Hypothalamus (tissue), 51 donors: ENCODE results near the gene SCAMP3.
"Not testable (repeated sequence)": the region's sequence is repeated elsewhere in the genome, so short reads cannot be mapped to it uniquely, and the experiment has no call there.

Experiments used
- DNase-seq, 51 donors: peaks; one replicate each; lab custom pipeline; 2025; lab: John Stamatoyannopoulos, UW

SCAMP3 gene

GRCh38 chr1:155256058-155256852 lies 5.9 kb downstream of the SCAMP3 start:
- peak in 1 of 51 donors; percentile 25 for DNase-seq

- DNase-seq: peak; percentile 26 to 93 (median 83)
Observed at GRCh38 chr1:155255243-155256007, 6.7 kb downstream of the SCAMP3 start, which contains the start of gene ENTREP3. Gene ENTREP3, minus strand, starts transcription at chr1:155255483. Its CDS starts 606 bp downstream, at chr1:155254877.

DNA sequence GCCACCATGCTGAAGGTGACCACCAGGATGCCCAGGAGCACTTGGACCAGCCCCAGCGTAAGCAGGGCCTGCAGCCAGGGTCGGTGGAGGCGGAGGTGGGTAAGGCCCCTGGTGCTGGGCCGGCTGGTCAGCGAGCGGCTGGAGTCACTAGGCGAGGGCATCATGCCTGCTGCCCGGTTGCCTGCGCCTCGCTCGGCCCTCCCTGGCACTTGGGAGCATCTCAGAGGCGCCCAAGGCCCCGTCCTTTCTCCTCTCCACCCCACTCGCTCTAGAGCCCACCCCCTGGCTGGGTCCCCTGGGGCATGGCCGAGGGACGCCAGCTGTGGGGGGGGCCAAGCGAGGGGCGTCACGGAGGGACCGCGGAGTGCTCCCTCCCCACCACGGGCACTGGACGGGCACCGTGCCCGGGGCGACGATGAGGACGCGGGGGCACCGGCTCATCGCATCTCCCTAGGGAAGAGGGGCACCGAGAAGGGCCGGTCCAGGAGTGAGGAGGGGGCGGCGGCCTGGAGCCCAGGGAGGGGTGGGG lies 7.4 kb downstream of the SCAMP3 start:
- peak in 22 of 51 donors; percentile 27 to 71 (median 48) for DNase-seq

GRCh38 chr1:155254228-155254713 lies 7.9 kb downstream of the SCAMP3 start:
- peak in 7 of 51 donors; percentile 4 to 51 (median 22) for DNase-seq

- peak in 1 of 51 donors; percentile 32 for DNase-seq
Observed at GRCh38 chr1:155253797-155254196, 8.4 kb downstream of the SCAMP3 start.

- DNase-seq: no peak
Observed at GRCh38 chr1:155253208-155253607, 9.0 kb downstream of the SCAMP3 start.

DNA sequence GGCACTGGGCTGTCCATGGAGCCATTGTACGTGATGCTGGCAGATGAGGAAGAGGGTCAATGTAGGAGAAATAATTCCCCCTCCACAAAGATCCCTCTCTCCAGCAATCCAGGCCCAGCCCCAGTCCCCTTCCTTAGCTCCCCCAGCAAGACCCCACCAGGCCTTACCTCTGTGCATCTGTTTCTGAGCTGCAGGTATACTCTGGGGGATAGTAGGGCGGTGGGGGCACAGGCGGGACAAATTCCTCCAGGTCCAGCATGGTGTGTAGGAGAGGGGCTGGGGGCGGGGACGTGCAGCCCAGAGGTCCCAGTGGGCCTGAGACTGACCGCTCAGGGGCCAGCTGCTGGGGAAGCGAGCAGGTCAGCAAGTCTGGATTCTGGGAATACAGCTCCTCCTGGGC lies 10.6 kb downstream of the SCAMP3 start:
- no peak for DNase-seq

DNA sequence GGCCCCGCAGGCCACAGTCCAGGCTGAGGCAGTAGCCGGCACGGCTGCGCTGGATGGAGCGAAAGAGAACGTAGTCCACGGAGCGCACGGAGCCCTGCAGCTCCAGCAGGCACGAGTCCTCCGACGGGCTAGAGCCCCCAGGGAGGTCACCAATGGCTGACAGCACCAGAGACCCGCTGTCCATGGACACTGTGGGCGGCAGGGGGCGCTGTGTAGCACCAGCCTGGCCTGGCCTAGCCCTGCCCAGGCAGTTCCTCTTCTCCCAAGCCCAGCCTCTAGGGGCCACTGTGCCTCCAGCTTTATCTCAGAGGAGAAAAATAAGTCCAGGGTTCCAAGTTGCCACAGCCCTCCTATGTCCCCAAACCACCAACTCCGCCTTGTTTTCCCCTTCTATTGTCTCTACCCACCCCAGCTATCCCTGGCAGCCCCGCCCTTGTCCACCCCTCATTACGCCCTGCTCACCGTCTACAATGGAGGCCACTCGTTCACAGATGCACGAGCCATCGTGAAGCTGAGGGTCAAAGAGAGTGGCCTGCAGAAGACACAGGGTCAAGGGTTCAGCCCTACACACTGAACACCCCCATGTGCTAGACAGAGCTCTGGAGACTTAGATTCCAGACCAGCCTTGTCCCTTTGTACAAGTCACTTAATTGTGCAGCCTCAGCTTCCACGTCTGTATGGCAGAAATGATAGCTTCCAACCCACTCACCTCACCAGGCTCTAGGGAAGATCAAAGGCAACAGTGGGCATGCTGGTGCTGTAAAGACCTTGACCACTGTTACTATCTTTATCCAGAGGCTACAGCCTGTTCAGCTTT lies 11.3 kb downstream of the SCAMP3 start:
- DNase-seq: peak; percentile 30 to 93 (median 82)

DNA sequence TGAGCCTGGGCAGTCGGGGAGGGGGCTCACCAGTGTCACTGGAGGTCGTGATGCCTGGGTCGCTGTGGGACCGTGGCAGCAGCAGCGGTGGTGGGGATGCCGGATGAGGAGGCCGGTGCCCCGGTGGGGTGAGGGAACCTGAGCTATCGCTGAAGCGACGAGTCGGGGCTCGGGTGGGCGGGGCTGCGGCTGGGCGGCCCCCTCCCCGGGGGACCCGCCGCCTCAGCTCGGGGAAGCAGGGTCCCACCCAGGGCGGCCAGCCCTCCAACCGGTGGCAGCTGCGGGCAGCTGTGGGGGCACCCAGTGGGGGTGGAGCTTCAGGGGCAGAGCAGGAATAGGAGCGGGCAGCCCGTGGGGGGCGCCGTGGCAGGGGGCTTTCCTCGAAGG lies 11.9 kb downstream of the SCAMP3 start:
- no peak for DNase-seq

- DNase-seq: no peak
Observed at GRCh38 chr1:155247667-155248553, 14.2 kb downstream of the SCAMP3 start.

GRCh38 chr1:155246796-155247195 lies 15.4 kb downstream of the SCAMP3 start:
- not testable (repeated sequence) for DNase-seq

DNA sequence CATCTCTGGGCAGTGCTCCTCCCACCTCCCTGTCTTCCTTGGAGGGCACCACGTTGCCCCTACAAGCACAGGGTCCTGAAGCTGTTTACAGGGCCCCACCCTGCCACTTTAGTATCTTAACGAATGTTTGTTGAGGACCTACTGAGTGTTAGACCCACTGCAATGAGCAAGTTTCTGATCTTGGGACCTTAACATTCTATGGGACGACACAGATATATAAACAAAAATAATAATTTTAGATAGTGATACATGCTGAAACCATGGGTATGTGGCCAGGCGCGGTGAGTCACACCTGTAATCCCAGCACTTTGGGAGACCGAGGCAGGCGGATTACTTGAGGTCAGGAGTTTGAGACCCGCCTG lies 17.0 kb downstream of the SCAMP3 start:
- DNase-seq: no peak

- DNase-seq: peak; percentile 36 to 99 (median 96)
Observed at GRCh38 chr1:155244368-155245162, 17.6 kb downstream of the SCAMP3 start.

DNA sequence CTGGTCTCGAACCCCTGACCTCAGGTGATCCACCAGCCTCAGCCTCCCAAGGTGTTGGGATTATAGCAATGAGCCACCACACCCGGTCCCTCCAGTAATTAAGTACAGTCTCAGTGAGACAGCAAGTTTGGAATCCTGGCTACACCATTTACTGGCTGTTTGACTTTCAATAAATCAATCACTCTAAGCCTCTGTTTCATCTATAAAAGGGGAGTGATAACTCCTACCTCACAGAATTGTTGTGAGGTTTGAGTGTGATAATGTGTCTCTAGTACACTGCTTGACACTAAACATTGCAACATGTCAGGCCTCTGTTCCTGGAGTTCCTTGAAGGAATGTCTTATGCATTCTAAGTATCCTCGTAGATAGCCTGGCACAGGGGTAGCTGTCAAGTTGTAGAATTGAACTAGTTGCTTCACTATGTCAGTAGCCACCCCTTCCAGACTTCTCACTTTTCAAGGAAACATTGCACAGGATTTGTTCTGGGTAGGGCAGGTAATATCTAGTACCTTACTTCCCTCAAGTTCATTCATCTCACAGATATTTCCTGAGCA lies 19.3 kb downstream of the SCAMP3 start:
- DNase-seq: no peak

- DNase-seq: no peak
Observed at GRCh38 chr1:155241841-155242264, 20.3 kb downstream of the SCAMP3 start.

DNA sequence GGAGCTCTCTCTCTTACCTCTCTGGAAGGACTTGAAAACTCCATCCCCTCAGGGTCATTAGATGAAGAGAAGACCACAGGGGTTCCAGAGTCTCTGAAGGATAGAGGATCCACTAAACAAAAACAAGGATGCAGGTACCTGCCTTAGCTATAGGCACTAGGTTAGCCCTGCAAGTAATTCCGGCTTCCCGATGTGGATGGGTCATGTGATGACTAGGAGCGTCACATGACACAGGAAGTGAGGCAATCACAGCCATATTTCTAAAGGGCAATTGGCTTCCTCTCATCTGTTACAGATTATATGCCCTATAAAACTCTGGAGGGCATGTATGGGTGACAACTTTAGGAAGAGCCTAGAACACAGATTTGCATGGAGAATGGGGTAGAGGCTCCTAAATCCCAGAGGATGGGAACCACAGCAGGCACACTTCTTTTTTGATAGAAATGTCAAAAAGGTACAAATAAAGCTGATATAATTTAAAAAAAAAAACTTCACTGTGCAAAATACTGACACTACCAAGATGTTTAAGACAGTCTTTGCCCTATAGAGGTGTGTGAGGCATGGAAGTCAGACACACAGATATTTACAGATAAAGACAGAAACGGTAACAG lies 21.0 kb downstream of the SCAMP3 start:
- DNase-seq: peak in 45 of 51 donors; percentile 10 to 88 (median 64)

- DNase-seq: no peak
Observed at GRCh38 chr1:155236451-155236850, 25.7 kb downstream of the SCAMP3 start.

GRCh38 chr1:155235375-155235774 lies 26.8 kb downstream of the SCAMP3 start:
- DNase-seq: not testable (repeated sequence)
